Measurements from ENCODE around the gene ZNF432. TPM values are rescaled to one million over a fixed set of nuclear protein-coding genes. Genes with fewer than 3 reads are reported as not detected.
A peak's percentile ranks its signal among the peaks of the same experiment; 100 is the strongest.

The ZNF432 gene
- total RNA-seq, 1 experiment from 2014 or later, result 8.2 TPM

DNA sequence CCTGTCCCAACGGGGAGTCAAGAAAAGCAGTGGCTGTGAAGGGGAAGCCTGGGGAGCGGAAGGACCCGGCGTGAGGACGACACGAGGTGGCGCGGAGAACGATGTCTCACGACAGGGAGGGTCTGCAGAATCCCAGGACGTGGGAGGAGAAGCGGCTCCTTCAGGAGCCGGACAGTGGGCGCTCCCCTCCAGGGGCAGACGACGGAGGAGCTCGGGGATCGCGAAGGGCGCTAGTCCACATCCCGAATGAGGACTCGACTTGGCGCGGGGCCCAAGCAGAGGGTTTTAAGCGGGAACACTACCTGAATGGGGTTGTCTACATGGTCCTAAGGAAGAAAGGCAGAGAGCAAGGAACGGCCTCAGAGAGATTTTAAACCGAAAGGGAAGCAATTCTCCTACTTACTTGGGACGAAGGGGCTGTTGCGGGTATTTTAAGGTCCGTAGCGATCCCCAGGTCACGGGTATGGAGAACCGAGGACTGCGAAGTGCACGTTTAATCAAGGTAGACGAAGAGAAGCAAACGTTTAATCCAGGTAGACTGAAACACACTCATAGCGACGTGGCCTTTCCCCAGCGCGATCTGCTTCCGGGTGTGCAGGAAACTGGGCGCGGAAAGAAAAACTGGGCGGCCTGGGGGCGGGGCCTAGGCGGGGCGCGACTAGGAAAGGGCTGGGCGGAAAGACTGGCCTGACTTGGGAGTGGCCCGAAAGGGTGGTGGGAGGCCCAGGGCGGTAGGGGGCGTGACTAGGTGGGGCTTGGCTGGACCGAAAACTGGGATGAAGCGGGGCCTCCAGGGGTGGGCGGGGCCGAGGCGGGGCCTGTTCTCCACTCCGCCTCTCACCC is 46.8 kb upstream of the ZNF432 start, which contains the start of gene ZNF841:
TSS of gene ZNF841 (minus strand) at position 594 of the 843 bp plus-strand sequence. CDS start 10,964 bp downstream, outside the sequence.
- peak within 1 kb of the TSS; percentile 91 for H3K27ac ChIP-seq (ENCODE audit: low read length)
- BruUV-seq (replicated peaks), result TSS peak; percentile 86
- intact Hi-C loops (cut with micrococcal nuclease; ENCODE audit: unreplicated experiment), result no loop called here
- peak; percentile 99 for ATAC-seq
- H3K36me3 ChIP-seq (ENCODE audit: control insufficient read depth, insufficient read depth, low read length), result no peaks in the 10 kb centered on the region
- no peak for TF ChIP-seq SIN3A (IDR thresholded peaks at IDR 0.05; ENCODE audit: borderline replicate concordance, insufficient read depth, low read depth, low read length)
- peak; percentile 68 for TF ChIP-seq POLR2AphosphoS5 (IDR thresholded peaks at IDR 0.05; ENCODE audit: low read depth, low read length)
- no peak for TF ChIP-seq TCF7L2 (IDR thresholded peaks at IDR 0.05; ENCODE audit: low read depth, low read length)
- CTCF ChIA-PET, result no interaction called here
- peak within 1 kb of the TSS; percentile 93 to 99 for H3K4me3 ChIP-seq (ENCODE audit: low read depth in 2 of 2, low read length in 2 of 2)
- DNase-seq (ENCODE audit: low read depth, low spot score), result peak; percentile 50
- H3K9me3 ChIP-seq (ENCODE audit: control insufficient read depth, insufficient read depth, low read depth, low read length), result peaks cover 8% of the 10 kb centered on the region; the same call in 1 of the 2 replicates
- POLR2A ChIA-PET, result interaction anchor here (0.6 kb wide), 1 partner anchor 133 kb away, joined by 3 read pairs; no protein-coding TSS in a partner anchor
- no peaks in the 10 kb centered on the region for H3K27me3 ChIP-seq (ENCODE audit: control insufficient read depth, insufficient read depth, low read length)
- in situ Hi-C loops (cut with HindIII; ENCODE audit: low pct_unique_long_range_greater_than_20kb, low sequenced_read_pairs), result no loop called here
- H3K4me1 ChIP-seq (ENCODE audit: control insufficient read depth, insufficient read depth, low read length), result no peaks in the 10 kb centered on the region

DNA sequence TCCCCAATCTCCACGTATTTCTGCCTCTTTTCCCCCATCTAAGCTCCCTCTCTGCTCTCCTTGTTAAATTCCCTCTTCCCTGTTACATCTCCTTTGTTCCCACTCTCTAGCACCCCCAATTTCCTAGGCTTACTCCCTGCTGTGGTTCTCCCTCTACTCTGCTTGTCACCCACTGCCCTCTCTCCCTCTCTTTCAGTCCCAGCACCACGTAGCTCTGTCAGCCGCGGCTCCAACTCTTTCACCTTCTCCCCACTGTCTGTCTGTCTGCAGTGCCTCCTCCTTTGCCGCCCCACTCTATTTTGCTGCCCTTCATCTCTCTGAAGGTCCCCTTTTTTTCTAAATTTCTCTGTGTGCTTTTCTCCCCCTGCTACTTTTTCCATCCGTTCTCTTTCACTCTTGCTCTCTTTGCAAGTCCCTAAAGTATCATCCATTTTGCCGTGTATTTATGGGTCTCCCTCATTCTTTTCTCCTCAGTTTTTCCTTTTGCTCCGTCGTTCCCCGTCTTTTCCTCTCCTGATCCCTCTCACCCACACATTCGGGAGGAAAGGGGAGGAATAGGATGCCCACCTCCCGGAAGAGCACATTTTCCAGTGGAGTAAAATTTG is 46.0 kb upstream of the ZNF432 start:
- in situ Hi-C loops (cut with HindIII; ENCODE audit: low pct_unique_long_range_greater_than_20kb, low sequenced_read_pairs), result no loop called here
- TF ChIP-seq SIN3A (IDR thresholded peaks at IDR 0.05; ENCODE audit: borderline replicate concordance, insufficient read depth, low read depth, low read length) (no peak), POLR2AphosphoS5 (IDR thresholded peaks at IDR 0.05; ENCODE audit: low read depth, low read length) (no peak), REST (IDR thresholded peaks at IDR 0.05; ENCODE audit: insufficient read depth in 1 of 2, low read depth in 2 of 2, low read length in 1 of 2) (no peak), TCF7L2 (IDR thresholded peaks at IDR 0.05; ENCODE audit: low read depth, low read length) (no peak)
- TF ChIP-seq, protein P1, sequence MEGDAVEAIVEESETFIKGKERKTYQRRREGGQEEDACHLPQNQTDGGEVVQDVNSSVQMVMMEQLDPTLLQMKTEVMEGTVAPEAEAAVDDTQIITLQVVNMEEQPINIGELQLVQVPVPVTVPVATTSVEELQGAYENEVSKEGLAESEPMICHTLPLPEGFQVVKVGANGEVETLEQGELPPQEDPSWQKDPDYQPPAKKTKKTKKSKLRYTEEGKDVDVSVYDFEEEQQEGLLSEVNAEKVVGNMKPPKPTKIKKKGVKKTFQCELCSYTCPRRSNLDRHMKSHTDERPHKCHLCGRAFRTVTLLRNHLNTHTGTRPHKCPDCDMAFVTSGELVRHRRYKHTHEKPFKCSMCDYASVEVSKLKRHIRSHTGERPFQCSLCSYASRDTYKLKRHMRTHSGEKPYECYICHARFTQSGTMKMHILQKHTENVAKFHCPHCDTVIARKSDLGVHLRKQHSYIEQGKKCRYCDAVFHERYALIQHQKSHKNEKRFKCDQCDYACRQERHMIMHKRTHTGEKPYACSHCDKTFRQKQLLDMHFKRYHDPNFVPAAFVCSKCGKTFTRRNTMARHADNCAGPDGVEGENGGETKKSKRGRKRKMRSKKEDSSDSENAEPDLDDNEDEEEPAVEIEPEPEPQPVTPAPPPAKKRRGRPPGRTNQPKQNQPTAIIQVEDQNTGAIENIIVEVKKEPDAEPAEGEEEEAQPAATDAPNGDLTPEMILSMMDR (IDR thresholded peaks at IDR 0.05), result no peak
- H3K27me3 ChIP-seq (ENCODE audit: control insufficient read depth, insufficient read depth, low read length), result no peaks in the 10 kb centered on the region
- ATAC-seq (peak; percentile 57; the same call in 1 of the 2 replicates), DNase-seq (ENCODE audit: low read depth, low spot score) (no peak)
- no peaks in the 10 kb centered on the region for H3K36me3 ChIP-seq (ENCODE audit: control insufficient read depth, insufficient read depth, low read length)
- peaks cover 11% of the 10 kb centered on the region; the same call in 1 of the 2 replicates for H3K9me3 ChIP-seq (ENCODE audit: control insufficient read depth, insufficient read depth, low read depth, low read length)
- no TSS peak for BruUV-seq (replicated peaks)
- intact Hi-C loops (cut with micrococcal nuclease; ENCODE audit: unreplicated experiment), result no loop called here
- CTCF ChIA-PET, result no interaction called here
- peak overlapping the region; percentile 93 to 99 for H3K4me3 ChIP-seq (ENCODE audit: low read depth in 2 of 2, low read length in 2 of 2)
- POLR2A ChIA-PET, result no interaction called here
- no peaks in the 10 kb centered on the region for H3K4me1 ChIP-seq (ENCODE audit: control insufficient read depth, insufficient read depth, low read length)
- peak overlapping the region; percentile 91 for H3K27ac ChIP-seq (ENCODE audit: low read length)

Measured in Panc1 (cell line).